HG03045 (cell line): ENCODE data around the gene MICAL3.

ENCODE experiments used
- ATAC-seq: cut with Tn5 transposase; IDR thresholded peaks from one replicate; pipeline ENCODE4 v1.9.1; 2021; ENCODE audit warnings: mild to moderate bottlenecking, moderate library complexity; ENCODE audit not compliant: unreplicated experiment

Gene MICAL3

GRCh38 chr22:17824457-17824856, 199.9 kb downstream of the MICAL3 start:
- no peak for ATAC-seq

GRCh38 chr22:17823964-17824363, 200.4 kb downstream of the MICAL3 start:
- ATAC-seq, result no peak

GRCh38 chr22:17823226-17823625, 201.1 kb downstream of the MICAL3 start:
- no peak for ATAC-seq

- ATAC-seq, result no peak
Measured at GRCh38 chr22:17822087-17822486, 202.3 kb downstream of the MICAL3 start.

- ATAC-seq, result no peak
Measured at GRCh38 chr22:17820879-17821439, 203.4 kb downstream of the MICAL3 start.

GRCh38 chr22:17818649-17819048, 205.7 kb downstream of the MICAL3 start:
- ATAC-seq, result no peak

- no peak for ATAC-seq
Measured at GRCh38 chr22:17818180-17818579, 206.2 kb downstream of the MICAL3 start.

GRCh38 chr22:17817511-17818065, 206.8 kb downstream of the MICAL3 start:
- no peak for ATAC-seq

- ATAC-seq, result no peak
Measured at GRCh38 chr22:17817079-17817478, 207.3 kb downstream of the MICAL3 start.

- ATAC-seq, result no peak
Measured at GRCh38 chr22:17816649-17817048, 207.7 kb downstream of the MICAL3 start.

- ATAC-seq, result no peak
Measured at GRCh38 chr22:17815703-17816254, 208.6 kb downstream of the MICAL3 start.

GRCh38 chr22:17814830-17815229, 209.5 kb downstream of the MICAL3 start:
- no peak for ATAC-seq

- no peak for ATAC-seq
Measured at GRCh38 chr22:17814084-17814483, 210.3 kb downstream of the MICAL3 start.

- ATAC-seq, result no peak
Measured at GRCh38 chr22:17811119-17811518, 213.2 kb downstream of the MICAL3 start.

- no peak for ATAC-seq
Measured at GRCh38 chr22:17810570-17811116, 213.7 kb downstream of the MICAL3 start.

GRCh38 chr22:17808693-17809403, 215.5 kb downstream of the MICAL3 start:
- no peak for ATAC-seq

GRCh38 chr22:17807578-17808410, 216.6 kb downstream of the MICAL3 start:
- no peak for ATAC-seq

- ATAC-seq, result no peak
Measured at GRCh38 chr22:17807086-17807485, 217.3 kb downstream of the MICAL3 start.

GRCh38 chr22:17806437-17806836, 217.9 kb downstream of the MICAL3 start:
- no peak for ATAC-seq

- ATAC-seq, result no peak
Measured at GRCh38 chr22:17804331-17805080, 219.9 kb downstream of the MICAL3 start.
